DND-41 (cell line): Measurements from ENCODE around the gene GPHN.

Experiments
- CTCF ChIP-seq: IDR thresholded peaks from 2 replicates; pipeline ENCODE4 v1.5.1; 2012; ENCODE audit warnings: borderline replicate concordance, low read length, moderate library complexity, mild to moderate bottlenecking; ENCODE audit not compliant: poor library complexity, severe bottlenecking; ENCODE audit errors: extremely low read depth
- EZH2 ChIP-seq: IDR thresholded peaks from 3 replicates; pipeline ENCODE4 v1.6.1; 2012; ENCODE audit warnings: borderline replicate concordance, low read depth, mild to moderate bottlenecking, moderate library complexity, low read length, inconsistent platforms; ENCODE audit not compliant: severe bottlenecking

- no peak for TF ChIP-seq CTCF
- no peak for TF ChIP-seq EZH2
Measured at GRCh38 chr14:67071506-67071905, 563.6 kb downstream of the GPHN start.
